Neural progenitor cell (in vitro differentiated cells): ENCODE data around the gene SS18. TPM values are rescaled to one million over a fixed set of nuclear protein-coding genes. Genes with fewer than 3 reads are reported as not detected.
A peak's percentile ranks its signal among the peaks of the same experiment; 100 is the strongest.

ENCODE experiments used
- DNase-seq: peaks from one replicate; pipeline ENCODE4 v3.0.0-alpha.2; 2016; ENCODE audit warnings: low spot score
- H2AFZ ChIP-seq: fragments of 200-600 bp; sonication (generic); replicated peaks from 2 replicates; pipeline ENCODE4 v1.6.1; 2016; ENCODE audit warnings: antibody characterized with exemption
- H3F3A ChIP-seq: fragments of 200-600 bp; sonication (generic); 2 replicates; pipeline ENCODE4 v1.6.1; 2016; ENCODE audit warnings: antibody characterized with exemption, low read depth
- H3K27ac ChIP-seq: fragments of 200-600 bp; sonication (generic); 2 replicates; pipeline ENCODE4 v1.5.1; 2016; ENCODE audit warnings: mild to moderate bottlenecking
- H3K27me3 ChIP-seq: fragments of 200-600 bp; sonication (generic); 2 replicates; pipeline ENCODE4 v1.6.1; 2016; ENCODE audit warnings: mild to moderate bottlenecking, moderate library complexity
- H3K36me3 ChIP-seq: fragments of 200-600 bp; sonication (generic); 2 replicates; pipeline ENCODE4 v1.5.1; 2016
- H3K4me1 ChIP-seq: fragments of 200-600 bp; sonication (generic); 2 replicates; pipeline ENCODE4 v1.6.1; 2016; ENCODE audit warnings: mixed run types
- H3K4me2 ChIP-seq: fragments of 200-600 bp; sonication (generic); 2 replicates; pipeline ENCODE4 v1.6.1; 2016
- H3K4me3 ChIP-seq: fragments of 200-600 bp; sonication (generic); 2 replicates; pipeline ENCODE4 v1.5.1; 2016
- H3K79me2 ChIP-seq: fragments of 200-600 bp; sonication (generic); 2 replicates; pipeline ENCODE4 v1.6.1; 2016; ENCODE audit warnings: low read depth
- H3K9ac ChIP-seq: fragments of 200-600 bp; sonication (generic); 2 replicates; pipeline ENCODE4 v1.6.1; 2016
- H3K9me3 ChIP-seq: fragments of 200-600 bp; sonication (generic); 2 replicates; pipeline ENCODE4 v1.5.1; 2016; ENCODE audit warnings: low read depth
- H4K20me1 ChIP-seq: fragments of 200-600 bp; sonication (generic); 2 replicates; pipeline ENCODE4 v1.6.1; 2016; ENCODE audit warnings: low read depth
- H3K27ac Mint-ChIP-seq: 3 replicates; pipeline ENCODE4 v1.8.0; 2021; ENCODE audit warnings: mixed read lengths
- H3K27me3 Mint-ChIP-seq: 2 replicates; pipeline ENCODE4 v1.8.0; 2022; ENCODE audit warnings: low read depth, mild to moderate bottlenecking, inconsistent platforms, moderate library complexity, mixed read lengths; ENCODE audit not compliant: insufficient read depth
- H3K36me3 Mint-ChIP-seq: 3 replicates; pipeline ENCODE4 v1.8.0; 2021; ENCODE audit warnings: mixed read lengths
- H3K4me1 Mint-ChIP-seq: 3 replicates; pipeline ENCODE4 v1.8.0; 2021; ENCODE audit warnings: mixed read lengths
- H3K4me3 Mint-ChIP-seq: 3 replicates; pipeline ENCODE4 v1.8.0; 2021; ENCODE audit warnings: mild to moderate bottlenecking, moderate library complexity, mixed read lengths
- H3K9me3 Mint-ChIP-seq: 3 replicates; pipeline ENCODE4 v1.8.0; 2020; ENCODE audit warnings: mixed read lengths
- EZH2 ChIP-seq: fragments of 200-600 bp; sonication (generic); IDR thresholded peaks from 2 replicates; pipeline ENCODE4 v1.6.1; 2017; ENCODE audit warnings: antibody characterized with exemption, mild to moderate bottlenecking, moderate library complexity
- EZH2phosphoT487 ChIP-seq: fragments of 200-600 bp; sonication (generic); IDR thresholded peaks from 2 replicates; pipeline ENCODE4 v1.6.1; 2017; ENCODE audit warnings: antibody characterized with exemption
- total RNA-seq: library from RNA; depleted of rRNA; stranded (reverse); fragments of >200 nt; gene quantifications from 2 replicates; pipeline ENCODE4 v1.2.3, GENCODE V29; 2015; ENCODE audit warnings: low replicate concordance
- TF ChIP-seq, protein P1 (sequence below): fragments of 200-600 bp; sonication (generic); IDR thresholded peaks from 2 replicates; pipeline ENCODE4 v1.5.1; 2017; ENCODE audit warnings: antibody characterized with exemption, mild to moderate bottlenecking

SS18 gene
- total RNA-seq, 1 donor from 2014 or later = 196 TPM

DNA sequence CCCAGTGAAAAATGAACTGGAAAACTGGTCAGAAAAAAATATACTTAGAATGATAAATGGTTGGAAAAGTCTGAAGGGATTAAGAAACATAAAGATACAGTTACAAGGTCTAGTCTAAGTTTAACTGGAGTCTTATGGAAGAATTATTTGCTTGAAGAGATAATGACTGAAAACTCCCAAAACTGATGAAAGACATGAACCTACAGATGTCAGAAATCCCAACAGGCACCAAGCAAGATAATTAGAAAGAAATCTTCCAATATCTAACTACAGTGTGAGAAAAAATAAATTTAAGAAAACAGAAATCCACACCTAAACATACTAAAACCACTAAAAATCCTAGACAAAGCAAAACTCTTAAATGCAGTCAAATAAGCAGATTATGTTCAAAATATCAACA lies 19.4 kb downstream of the SS18 start:
- Histone ChIP-seq H3K27ac (no peak overlapping the region), H3K36me3 (peaks cover 50% of the 10 kb centered on the region), H3K9me3 (peaks cover 3% of the 10 kb centered on the region), H3K4me2 (no peak overlapping the region), H3K4me1 (no peaks in the 10 kb centered on the region), H3K4me3 (no peak overlapping the region), H3K79me2 (peaks cover 56% of the 10 kb centered on the region), H2AFZ (no peak overlapping the region), H3F3A (no peaks in the 10 kb centered on the region), H4K20me1 (no peaks in the 10 kb centered on the region), H3K27me3 (no peaks in the 10 kb centered on the region), H3K9ac (no peak overlapping the region)
- Mint-ChIP-seq H3K4me3 (no peak overlapping the region), H3K4me1 (no peaks in the 10 kb centered on the region), H3K9me3 (peaks cover 39% of the 10 kb centered on the region), H3K27me3 (peaks cover 5% of the 10 kb centered on the region), H3K36me3 (peaks cover 81% of the 10 kb centered on the region), H3K27ac (no peak overlapping the region)
- no peak for TF ChIP-seq EZH2
- TF ChIP-seq EZH2phosphoT487 = no peak
- TF ChIP-seq, protein P1, sequence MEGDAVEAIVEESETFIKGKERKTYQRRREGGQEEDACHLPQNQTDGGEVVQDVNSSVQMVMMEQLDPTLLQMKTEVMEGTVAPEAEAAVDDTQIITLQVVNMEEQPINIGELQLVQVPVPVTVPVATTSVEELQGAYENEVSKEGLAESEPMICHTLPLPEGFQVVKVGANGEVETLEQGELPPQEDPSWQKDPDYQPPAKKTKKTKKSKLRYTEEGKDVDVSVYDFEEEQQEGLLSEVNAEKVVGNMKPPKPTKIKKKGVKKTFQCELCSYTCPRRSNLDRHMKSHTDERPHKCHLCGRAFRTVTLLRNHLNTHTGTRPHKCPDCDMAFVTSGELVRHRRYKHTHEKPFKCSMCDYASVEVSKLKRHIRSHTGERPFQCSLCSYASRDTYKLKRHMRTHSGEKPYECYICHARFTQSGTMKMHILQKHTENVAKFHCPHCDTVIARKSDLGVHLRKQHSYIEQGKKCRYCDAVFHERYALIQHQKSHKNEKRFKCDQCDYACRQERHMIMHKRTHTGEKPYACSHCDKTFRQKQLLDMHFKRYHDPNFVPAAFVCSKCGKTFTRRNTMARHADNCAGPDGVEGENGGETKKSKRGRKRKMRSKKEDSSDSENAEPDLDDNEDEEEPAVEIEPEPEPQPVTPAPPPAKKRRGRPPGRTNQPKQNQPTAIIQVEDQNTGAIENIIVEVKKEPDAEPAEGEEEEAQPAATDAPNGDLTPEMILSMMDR = no peak
- no peak for DNase-seq

DNA sequence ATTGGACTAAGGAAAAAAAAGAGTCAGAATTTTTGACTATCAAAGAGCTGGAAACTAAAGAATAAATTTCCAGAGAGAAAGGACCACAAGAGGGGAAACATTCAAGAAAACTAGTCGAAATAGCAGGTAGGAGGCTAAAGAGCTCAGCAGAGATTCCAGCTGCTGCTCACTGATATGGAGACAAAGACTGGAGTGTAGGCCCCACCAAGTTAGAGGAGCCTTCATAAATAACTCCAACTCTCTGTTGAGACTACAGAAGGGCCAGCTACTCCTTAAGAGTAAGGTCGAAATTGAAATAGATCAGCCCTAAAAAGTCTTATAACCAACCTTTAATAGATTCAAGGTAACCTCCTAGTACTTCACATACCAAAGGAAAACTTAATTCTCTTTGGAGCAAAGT lies 31.1 kb downstream of the SS18 start:
- Mint-ChIP-seq H3K4me1 (peaks cover 39% of the 10 kb centered on the region), H3K9me3 (peaks cover 2% of the 10 kb centered on the region), H3K4me3 (no peak overlapping the region), H3K36me3 (peaks cover 30% of the 10 kb centered on the region), H3K27ac (peak overlapping the region; percentile 52), H3K27me3 (no peaks in the 10 kb centered on the region)
- peaks cover 49% of the 10 kb centered on the region for H3K79me2 ChIP-seq
- H3K4me3 ChIP-seq = no peak overlapping the region
- H3K4me1 ChIP-seq = peaks cover 8% of the 10 kb centered on the region
- TF ChIP-seq, protein P1 = no peak
- peak overlapping the region; percentile 35 for H3K27ac ChIP-seq
- peak overlapping the region; percentile 20 for H3K4me2 ChIP-seq
- H3K9me3 ChIP-seq = no peaks in the 10 kb centered on the region
- H3K9ac ChIP-seq = no peak overlapping the region
- H2AFZ ChIP-seq = no peak overlapping the region
- no peaks in the 10 kb centered on the region for H4K20me1 ChIP-seq
- no peaks in the 10 kb centered on the region for H3F3A ChIP-seq
- peaks cover 15% of the 10 kb centered on the region for H3K36me3 ChIP-seq
- DNase-seq = peak; percentile 5
- no peaks in the 10 kb centered on the region for H3K27me3 ChIP-seq

DNA sequence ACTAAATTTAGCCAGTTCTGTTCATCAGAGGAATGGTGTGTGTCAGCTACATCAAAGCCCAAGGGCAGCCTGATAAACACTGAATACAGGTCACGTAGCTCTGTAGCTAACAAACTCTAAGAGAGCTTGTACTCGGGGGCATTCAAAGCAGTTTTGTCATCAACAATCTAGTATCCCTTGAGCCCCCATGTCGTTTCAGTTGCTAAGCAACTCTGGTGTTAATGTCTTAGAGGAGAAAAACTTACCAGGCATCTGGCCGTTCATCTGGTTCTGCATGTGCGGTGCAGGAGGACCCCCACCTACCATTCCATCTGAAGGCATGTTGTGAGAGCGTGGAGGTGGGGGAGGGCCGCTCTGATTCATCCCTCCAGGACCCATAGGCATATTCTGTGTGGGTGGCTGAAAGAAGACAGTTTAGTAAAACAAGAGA lies 33.1 kb downstream of the SS18 start:
- H3K79me2 ChIP-seq = peaks cover 32% of the 10 kb centered on the region
- peaks cover 28% of the 10 kb centered on the region for H3K36me3 Mint-ChIP-seq
- DNase-seq = no peak
- TF ChIP-seq EZH2phosphoT487 (no peak), EZH2 (no peak)
- TF ChIP-seq, protein P1 = no peak
- H3K4me2 ChIP-seq = no peak overlapping the region
- peaks cover 2% of the 10 kb centered on the region for H3K9me3 Mint-ChIP-seq
- H2AFZ ChIP-seq = no peak overlapping the region
- H4K20me1 ChIP-seq = no peaks in the 10 kb centered on the region
- H3K27me3 Mint-ChIP-seq = no peaks in the 10 kb centered on the region
- no peaks in the 10 kb centered on the region for H3K9me3 ChIP-seq
- H3K27ac Mint-ChIP-seq = peak overlapping the region; percentile 82
- H3K27ac ChIP-seq = no peak overlapping the region
- no peaks in the 10 kb centered on the region for H3K27me3 ChIP-seq
- no peaks in the 10 kb centered on the region for H3F3A ChIP-seq
- peak overlapping the region; percentile 75 for H3K4me3 Mint-ChIP-seq
- peaks cover 17% of the 10 kb centered on the region for H3K36me3 ChIP-seq
- no peak overlapping the region for H3K9ac ChIP-seq
- H3K4me3 ChIP-seq = no peak overlapping the region
- H3K4me1 Mint-ChIP-seq = peaks cover 39% of the 10 kb centered on the region
- peaks cover 8% of the 10 kb centered on the region for H3K4me1 ChIP-seq
